ENCODE measurements around the gene MORN1. TPM values are rescaled to one million over a fixed set of nuclear protein-coding genes. Genes with fewer than 3 reads are reported as not detected.

Gene MORN1
- total and polyA plus RNA-seq, 3 donors from 2014 or later: 30.4 to 34.5 (median 30.9) TPM

DNA sequence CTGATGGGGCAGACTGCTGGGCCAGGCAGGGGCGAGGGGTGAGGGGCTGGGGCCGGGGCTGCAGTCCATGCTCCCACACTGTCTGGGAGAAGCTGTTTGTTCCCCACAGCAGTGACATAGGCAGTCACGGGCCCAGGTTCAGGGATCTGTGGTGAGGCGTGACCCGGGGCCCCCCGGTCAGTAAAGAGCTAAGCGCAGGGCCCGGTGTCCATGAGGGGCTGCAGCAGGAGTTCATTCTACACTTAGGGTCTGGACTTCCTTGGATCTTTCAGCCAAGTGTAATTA, 16.6 kb upstream of the MORN1 start:
- Histone ChIP-seq H3K36me3 (ENCODE audit: low read depth, missing control alignments) (no peaks in the 10 kb centered on the region), H3K27me3 (no peaks in the 10 kb centered on the region), H3K9me3 (no peaks in the 10 kb centered on the region), H3K4me1 (peaks cover 16% of the 10 kb centered on the region), H3K27ac (no peak overlapping the region), H3K4me3 (no peak overlapping the region)
- 90 to 95% methylated on average over 8 of the region's 8 CpGs for WGBS, 2 donors
- TF ChIP-seq POLR2A (IDR thresholded peaks at IDR 0.05): no peak
- TF ChIP-seq, protein P1, sequence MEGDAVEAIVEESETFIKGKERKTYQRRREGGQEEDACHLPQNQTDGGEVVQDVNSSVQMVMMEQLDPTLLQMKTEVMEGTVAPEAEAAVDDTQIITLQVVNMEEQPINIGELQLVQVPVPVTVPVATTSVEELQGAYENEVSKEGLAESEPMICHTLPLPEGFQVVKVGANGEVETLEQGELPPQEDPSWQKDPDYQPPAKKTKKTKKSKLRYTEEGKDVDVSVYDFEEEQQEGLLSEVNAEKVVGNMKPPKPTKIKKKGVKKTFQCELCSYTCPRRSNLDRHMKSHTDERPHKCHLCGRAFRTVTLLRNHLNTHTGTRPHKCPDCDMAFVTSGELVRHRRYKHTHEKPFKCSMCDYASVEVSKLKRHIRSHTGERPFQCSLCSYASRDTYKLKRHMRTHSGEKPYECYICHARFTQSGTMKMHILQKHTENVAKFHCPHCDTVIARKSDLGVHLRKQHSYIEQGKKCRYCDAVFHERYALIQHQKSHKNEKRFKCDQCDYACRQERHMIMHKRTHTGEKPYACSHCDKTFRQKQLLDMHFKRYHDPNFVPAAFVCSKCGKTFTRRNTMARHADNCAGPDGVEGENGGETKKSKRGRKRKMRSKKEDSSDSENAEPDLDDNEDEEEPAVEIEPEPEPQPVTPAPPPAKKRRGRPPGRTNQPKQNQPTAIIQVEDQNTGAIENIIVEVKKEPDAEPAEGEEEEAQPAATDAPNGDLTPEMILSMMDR (IDR thresholded peaks at IDR 0.05): no peak
- no peak for DNase-seq
- intact Hi-C loops (cut with DNase I; ENCODE audit: low total_unique reads): no loop called here

DNA sequence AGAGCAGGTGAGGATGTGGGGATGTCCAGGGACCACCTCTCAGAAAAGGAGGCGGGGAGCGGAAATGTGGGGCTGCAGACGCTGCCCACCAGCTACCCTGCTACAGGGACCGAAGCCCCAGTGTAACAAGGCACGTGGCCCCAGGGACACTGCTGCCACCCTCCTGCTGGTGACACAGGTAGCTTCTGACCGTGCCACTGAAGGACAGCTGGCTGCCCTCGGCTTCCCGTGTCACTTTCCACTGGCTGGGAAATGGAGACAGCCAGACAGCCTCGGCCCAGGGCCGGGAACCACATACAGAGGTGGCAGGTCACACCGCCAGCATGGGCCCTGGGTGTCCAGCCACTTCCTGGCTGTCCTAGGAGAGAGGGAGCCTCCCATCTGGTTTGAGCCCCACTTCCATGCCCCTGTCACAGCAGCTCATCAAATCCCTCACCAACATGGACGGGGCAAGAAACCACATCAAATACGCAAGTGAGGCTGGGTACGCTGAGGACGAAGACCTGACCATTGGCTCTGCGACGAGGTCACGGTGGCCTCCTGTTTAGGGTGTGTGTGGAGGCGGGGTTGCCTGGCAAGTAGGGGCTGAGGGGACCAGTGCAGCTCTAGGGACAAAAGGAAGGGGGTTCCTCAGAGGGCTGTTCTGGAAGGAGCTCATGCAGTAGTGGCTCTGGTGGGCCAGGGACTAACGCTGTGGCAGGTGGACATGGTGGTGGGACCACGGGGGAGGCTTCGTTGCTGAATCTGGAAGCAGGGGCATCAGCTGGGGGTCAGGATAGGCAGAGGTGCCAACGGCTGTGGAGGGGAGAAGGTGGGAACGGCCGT, 16.0 kb upstream of the MORN1 start:
- Histone ChIP-seq H3K4me1 (peaks cover 16% of the 10 kb centered on the region), H3K27ac (no peak overlapping the region), H3K36me3 (ENCODE audit: low read depth, missing control alignments) (no peaks in the 10 kb centered on the region), H3K27me3 (no peaks in the 10 kb centered on the region), H3K4me3 (no peak overlapping the region), H3K9me3 (no peaks in the 10 kb centered on the region)
- intact Hi-C loops (cut with DNase I; ENCODE audit: low total_unique reads): no loop called here
- DNase-seq: no peak
- 77 to 84% methylated on average over 17 to 25 of the region's 25 CpGs for WGBS, 2 donors
- TF ChIP-seq, protein P1 (IDR thresholded peaks at IDR 0.05): no peak
- TF ChIP-seq POLR2A (IDR thresholded peaks at IDR 0.05): no peak

DNA sequence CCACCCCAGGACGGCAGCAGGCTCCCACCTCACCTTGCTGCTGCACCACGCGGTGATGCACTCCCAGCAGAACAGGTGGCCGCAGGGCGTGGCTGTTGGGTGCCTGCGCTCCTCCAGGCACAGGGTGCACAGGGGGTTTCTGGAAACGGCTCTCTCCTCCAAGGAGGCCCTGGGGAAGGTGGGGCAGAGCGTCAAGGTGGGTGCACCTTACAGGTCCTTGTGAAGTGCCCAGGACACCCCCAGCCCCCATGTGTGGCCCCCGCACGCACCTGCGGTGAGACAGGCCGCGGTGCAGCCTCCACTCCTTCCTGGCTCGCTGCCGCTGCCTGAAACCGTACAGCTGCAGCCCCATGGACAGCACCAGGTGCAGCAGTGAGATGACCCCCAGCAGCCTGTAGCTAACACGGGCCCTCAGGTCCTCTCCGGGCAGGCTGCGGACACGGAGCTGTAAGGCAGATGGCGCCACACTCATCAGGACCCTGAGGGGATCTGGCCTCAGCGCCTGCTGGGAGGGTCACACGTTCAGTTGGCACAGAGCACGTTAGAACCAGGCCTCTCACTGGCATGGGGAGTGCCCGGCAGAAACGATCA, 15.2 kb upstream of the MORN1 start:
- Histone ChIP-seq H3K4me3 (no peak overlapping the region), H3K36me3 (ENCODE audit: low read depth, missing control alignments) (no peaks in the 10 kb centered on the region), H3K27me3 (no peaks in the 10 kb centered on the region), H3K4me1 (peaks cover 11% of the 10 kb centered on the region), H3K9me3 (no peaks in the 10 kb centered on the region), H3K27ac (no peak overlapping the region)
- intact Hi-C loops (cut with DNase I; ENCODE audit: low total_unique reads): no loop called here
- TF ChIP-seq, protein P1 (IDR thresholded peaks at IDR 0.05): no peak
- no peak for TF ChIP-seq POLR2A (IDR thresholded peaks at IDR 0.05)
- 87% methylated on average over 26 of the region's 26 CpGs; no CpG with 5 or more reads in 1 of the 2 donors for WGBS, 2 donors
- DNase-seq: no peak

DNA sequence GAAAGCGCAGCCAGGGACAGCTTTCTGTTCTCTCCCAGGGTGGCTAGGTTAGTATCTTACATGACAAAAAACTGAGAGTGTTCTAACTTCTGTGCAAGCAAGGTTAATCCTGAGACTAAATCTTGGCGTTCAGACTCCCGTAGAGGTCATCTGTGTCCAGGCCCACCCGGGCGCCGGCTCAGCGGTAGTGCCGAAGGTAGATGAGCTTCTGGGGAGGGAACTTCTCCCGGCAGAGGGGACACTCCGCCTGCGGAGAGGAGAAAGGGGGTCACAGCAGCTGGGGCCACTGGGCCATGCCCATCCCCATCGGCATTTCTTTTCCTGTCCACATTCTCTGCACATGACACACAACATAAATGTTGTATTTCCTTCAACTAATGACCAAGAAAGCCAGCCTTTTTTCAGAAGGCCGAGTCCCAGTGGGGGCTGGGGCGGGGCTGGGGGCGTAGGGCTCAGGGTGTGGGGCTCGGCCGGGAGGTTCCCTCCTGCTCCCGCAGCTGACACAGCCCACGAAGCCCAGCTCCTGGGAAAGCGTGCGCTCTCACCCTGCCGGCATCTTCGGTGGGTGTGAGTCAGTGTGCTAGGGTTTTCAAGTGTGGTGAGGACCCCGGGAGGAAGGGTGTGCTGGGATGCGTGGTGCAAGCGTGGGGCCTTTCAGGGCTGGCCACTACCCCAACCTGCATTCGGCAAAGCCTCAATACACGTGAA, 14.4 kb upstream of the MORN1 start:
- intact Hi-C loops (cut with DNase I; ENCODE audit: low total_unique reads): no loop called here
- no peak overlapping the region for H3K27ac ChIP-seq
- TF ChIP-seq, protein P1 (IDR thresholded peaks at IDR 0.05): no peak
- no peak for TF ChIP-seq POLR2A (IDR thresholded peaks at IDR 0.05)
- H3K4me3 ChIP-seq: no peak overlapping the region
- no peaks in the 10 kb centered on the region for H3K9me3 ChIP-seq
- H3K4me1 ChIP-seq: peaks cover 9% of the 10 kb centered on the region
- no peaks in the 10 kb centered on the region for H3K36me3 ChIP-seq (ENCODE audit: low read depth, missing control alignments)
- WGBS, 2 donors: 78 to 79% methylated on average over 25 to 28 of the region's 28 CpGs
- H3K27me3 ChIP-seq: no peaks in the 10 kb centered on the region
- no peak for DNase-seq

Data from testis (tissue), 3 donors.